ENCODE measurements around the gene OR52N2.

Gene OR52N2

GRCh38 chr11:5809122-5809519, 397 bp downstream of the OR52N2 start:
- H3K4me3 ChIP-seq (ENCODE audit: low read length) = peak overlapping the region; percentile 57
- no peak for DNase-seq (ENCODE audit: low read depth)
- no peak for TF ChIP-seq CTCF (IDR thresholded peaks at IDR 0.05; ENCODE audit: insufficient read depth, low read depth, low read length, missing control alignments)

GRCh38 chr11:5809905-5810795, 1.4 kb downstream of the OR52N2 start:
- no peak for DNase-seq (ENCODE audit: low read depth)
- TF ChIP-seq CTCF (IDR thresholded peaks at IDR 0.05; ENCODE audit: insufficient read depth, low read depth, low read length, missing control alignments) = no peak

GRCh38 chr11:5815534-5815933, 6.8 kb downstream of the OR52N2 start:
- TF ChIP-seq CTCF (IDR thresholded peaks at IDR 0.05; ENCODE audit: insufficient read depth, low read depth, low read length, missing control alignments) = no peak
- H3K4me3 ChIP-seq (ENCODE audit: low read length) = no peak overlapping the region
- DNase-seq (ENCODE audit: low read depth) = no peak

More at GRCh38 chr11:5809905-5810795, 1.4 kb downstream of the OR52N2 start:
- H3K4me3 ChIP-seq (ENCODE audit: low read length) = no peak overlapping the region

GRCh38 chr11:5818245-5818886, 9.6 kb downstream of the OR52N2 start:
- no peak overlapping the region for H3K4me3 ChIP-seq (ENCODE audit: low read length)
- no peak for TF ChIP-seq CTCF (IDR thresholded peaks at IDR 0.05; ENCODE audit: insufficient read depth, low read depth, low read length, missing control alignments)
- no peak for DNase-seq (ENCODE audit: low read depth)

- no peak for DNase-seq (ENCODE audit: low read depth)
- TF ChIP-seq CTCF (IDR thresholded peaks at IDR 0.05; ENCODE audit: insufficient read depth, low read depth, low read length, missing control alignments) = no peak
- H3K4me3 ChIP-seq (ENCODE audit: low read length) = no peak overlapping the region
Measured at GRCh38 chr11:5831196-5831829, 22.6 kb downstream of the OR52N2 start.

GRCh38 chr11:5833446-5833845, 24.7 kb downstream of the OR52N2 start:
- H3K4me3 ChIP-seq (ENCODE audit: low read length) = no peak overlapping the region
- no peak for DNase-seq (ENCODE audit: low read depth)
- TF ChIP-seq CTCF (IDR thresholded peaks at IDR 0.05; ENCODE audit: insufficient read depth, low read depth, low read length, missing control alignments) = no peak
